ENCODE measurements around the gene ARHGAP32. TPM values are rescaled to one million over a fixed set of nuclear protein-coding genes. Genes with fewer than 3 reads are reported as not detected.

ARHGAP32 gene
- total RNA-seq, 1 experiment from 2014 or later, result 27.8 TPM

- no peak for TF ChIP-seq ZNF274 (IDR thresholded peaks at IDR 0.05; ENCODE audit: low read depth, low read length)
- H3K36me3 ChIP-seq (ENCODE audit: control insufficient read depth in 1 of 2, insufficient read depth in 2 of 2, low read length in 2 of 2), result no peaks in the 10 kb centered on the region; a peak in 1 of 4 replicates
- DNase-seq (ENCODE audit: low read depth, low spot score) (no peak), ATAC-seq (no peak)
- no peaks in the 10 kb centered on the region for H3K9me2 ChIP-seq (ENCODE audit: insufficient read depth)
- ChIA-PET CTCF (no interaction called here), POLR2A (no interaction called here), RAD21 (ENCODE audit: low non-redundant PET in 1 of 2, low total read pairs in 2 of 2, uncharacterized antibody in 2 of 2, unreplicated experiment in 2 of 2) (no interaction called here)
- H3K9me3 ChIP-seq (ENCODE audit: control insufficient read depth in 1 of 2, insufficient read depth in 1 of 2, low read depth in 1 of 2, low read length in 2 of 2), result no peaks in the 10 kb centered on the region
- H3K4me2 ChIP-seq (ENCODE audit: low read length), result no peak overlapping the region
- no peak overlapping the region for H3K9ac ChIP-seq (ENCODE audit: low read length)
- no peak overlapping the region for H2AFZ ChIP-seq (ENCODE audit: low read depth, low read length, poor library complexity, severe bottlenecking)
- no peak overlapping the region for H3K27ac ChIP-seq (ENCODE audit: low read depth, low read length)
- intact Hi-C loops (cut with micrococcal nuclease), result no loop called here
- peaks cover 31% of the 10 kb centered on the region for H3K79me2 ChIP-seq (ENCODE audit: insufficient read depth, low read length)
- H3K27me3 ChIP-seq (ENCODE audit: insufficient read depth, low read length), result no peaks in the 10 kb centered on the region
- BruUV-seq (replicated peaks), result no TSS peak
- H3K4me1 ChIP-seq (ENCODE audit: control insufficient read depth in 1 of 2, insufficient read depth in 2 of 2, low read length in 2 of 2), result no peaks in the 10 kb centered on the region
- H4K20me1 ChIP-seq (ENCODE audit: insufficient read depth), result no peaks in the 10 kb centered on the region
- no peak overlapping the region for H3K4me3 ChIP-seq (replicated peaks in 1 of 2; ENCODE audit: low read depth in 1 of 2, low read length in 2 of 2)
These were observed 45.9 kb upstream of the ARHGAP32 start for GRCh38 chr11:129237880-129238638.

- no peak overlapping the region for H3K9ac ChIP-seq (ENCODE audit: low read length)
- no peaks in the 10 kb centered on the region for H3K4me1 ChIP-seq (ENCODE audit: control insufficient read depth in 1 of 2, insufficient read depth in 2 of 2, low read length in 2 of 2)
- POLR2A ChIA-PET, result no interaction called here
- H3K4me2 ChIP-seq (ENCODE audit: low read length), result no peak overlapping the region
- H4K20me1 ChIP-seq (ENCODE audit: insufficient read depth), result no peaks in the 10 kb centered on the region
- ATAC-seq (no peak), DNase-seq (ENCODE audit: low read depth, low spot score) (no peak)
- RAD21 ChIA-PET (ENCODE audit: low non-redundant PET in 1 of 2, low total read pairs in 2 of 2, uncharacterized antibody in 2 of 2, unreplicated experiment in 2 of 2), result no interaction called here
- H3K36me3 ChIP-seq (ENCODE audit: control insufficient read depth in 1 of 2, insufficient read depth in 2 of 2, low read length in 2 of 2), result no peaks in the 10 kb centered on the region; a peak in 1 of 4 replicates
- H2AFZ ChIP-seq (ENCODE audit: low read depth, low read length, poor library complexity, severe bottlenecking), result no peak overlapping the region
- no peaks in the 10 kb centered on the region for H3K9me3 ChIP-seq (ENCODE audit: control insufficient read depth in 1 of 2, insufficient read depth in 1 of 2, low read depth in 1 of 2, low read length in 2 of 2)
- no peaks in the 10 kb centered on the region for H3K27me3 ChIP-seq (ENCODE audit: insufficient read depth, low read length)
- CTCF ChIA-PET, result no interaction called here
- no peaks in the 10 kb centered on the region for H3K9me2 ChIP-seq (ENCODE audit: insufficient read depth)
- no peak overlapping the region for H3K4me3 ChIP-seq (replicated peaks in 1 of 2; ENCODE audit: low read depth in 1 of 2, low read length in 2 of 2)
- TF ChIP-seq POLR2A (IDR thresholded peaks at IDR 0.05; ENCODE audit: borderline replicate concordance, extremely low read depth, insufficient read depth, insufficient read length) (no peak), REST (IDR thresholded peaks at IDR 0.05; ENCODE audit: low read depth) (no peak), ATF3 (IDR thresholded peaks at IDR 0.05) (no peak), YY1 (IDR thresholded peaks at IDR 0.05; ENCODE audit: extremely low read depth, insufficient replicate concordance, low read depth, low read length) (no peak), SP1 (IDR thresholded peaks at IDR 0.05; ENCODE audit: low read depth) (no peak), CTCF (IDR thresholded peaks at IDR 0.05 in 2 of 3, conservative IDR thresholded peaks at IDR 0.05 in 1 of 3; ENCODE audit: borderline replicate concordance in 1 of 3, insufficient read depth in 1 of 3, low read depth in 2 of 3, low read length in 2 of 3) (no peak), FOSL1 (IDR thresholded peaks at IDR 0.05; ENCODE audit: low read depth) (no peak), MAX (IDR thresholded peaks at IDR 0.05) (no peak), CBX3 (IDR thresholded peaks at IDR 0.05; ENCODE audit: low read depth) (no peak), EZH2phosphoT487 (IDR thresholded peaks at IDR 0.05; ENCODE audit: borderline replicate concordance) (no peak), TCF7L2 (IDR thresholded peaks at IDR 0.05; ENCODE audit: borderline replicate concordance, extremely low read depth, insufficient read depth, insufficient read length) (no peak), CEBPB (IDR thresholded peaks at IDR 0.05; ENCODE audit: low read depth) (no peak), SIN3A (IDR thresholded peaks at IDR 0.05; ENCODE audit: low read depth) (no peak), RAD21 (IDR thresholded peaks at IDR 0.05; ENCODE audit: low read depth) (no peak)
- H3K79me2 ChIP-seq (ENCODE audit: insufficient read depth, low read length), result peaks cover 26% of the 10 kb centered on the region
- intact Hi-C loops (cut with micrococcal nuclease), result no loop called here
- no TSS peak for BruUV-seq (replicated peaks)
- no peak overlapping the region for H3K27ac ChIP-seq (ENCODE audit: low read depth, low read length)
These were observed 45.3 kb upstream of the ARHGAP32 start for GRCh38 chr11:129237456-129237855.
